H9 (cell line): ENCODE measurements around the gene TAAR8. TPM values are rescaled to one million over a fixed set of nuclear protein-coding genes. Genes with fewer than 3 reads are reported as not detected.

Experiments used
- DNase-seq: peaks from one replicate; pipeline ENCODE4 v3.0.0-alpha.2; 2017
- H2AFZ ChIP-seq: one replicate; pipeline ENCODE4 v1.6.1; 2013; ENCODE audit warnings: mild to moderate bottlenecking, low read length, control low read depth, moderate library complexity
- H2AK5ac ChIP-seq: 2 replicates; pipeline ENCODE4 v1.6.1; 2013; ENCODE audit warnings: low read length, control low read depth, mixed read lengths; ENCODE audit not compliant: insufficient read length
- H2BK120ac ChIP-seq: one replicate; pipeline ENCODE4 v1.6.1; 2013; ENCODE audit warnings: low read depth, mild to moderate bottlenecking, low read length, control low read depth, inconsistent platforms; ENCODE audit not compliant: poor library complexity, severe bottlenecking
- H2BK12ac ChIP-seq: 2 replicates; pipeline ENCODE4 v1.6.1; 2013; ENCODE audit warnings: low read length, control low read depth, mixed read lengths, low read depth; ENCODE audit not compliant: insufficient read length
- H2BK15ac ChIP-seq: 2 replicates; pipeline ENCODE4 v1.6.1; 2013; ENCODE audit warnings: low read depth, low read length, control low read depth
- H2BK20ac ChIP-seq: one replicate; pipeline ENCODE4 v1.6.1; 2013; ENCODE audit warnings: low read depth, mild to moderate bottlenecking, low read length, control low read depth, inconsistent platforms; ENCODE audit not compliant: poor library complexity, severe bottlenecking
- H2BK5ac ChIP-seq: 2 replicates; pipeline ENCODE4 v1.6.1; 2013; ENCODE audit warnings: low read length, control low read depth, mixed read lengths; ENCODE audit not compliant: insufficient read length
- H3K14ac ChIP-seq: 2 replicates; pipeline ENCODE4 v1.6.1; 2013; ENCODE audit warnings: low read length, control low read depth; ENCODE audit not compliant: insufficient read depth
- H3K18ac ChIP-seq: 2 replicates; pipeline ENCODE4 v1.6.1; 2013; ENCODE audit warnings: low read depth, mild to moderate bottlenecking, mixed read lengths, low read length, control low read depth; ENCODE audit not compliant: insufficient read length
- H3K23ac ChIP-seq: 2 replicates; pipeline ENCODE4 v1.6.1; 2013; ENCODE audit warnings: low read length, control low read depth, mixed read lengths, low read depth; ENCODE audit not compliant: insufficient read length
- H3K23me2 ChIP-seq: 2 replicates; pipeline ENCODE4 v1.6.1; 2013; ENCODE audit warnings: low read depth, mild to moderate bottlenecking, mixed read lengths, low read length, control low read depth; ENCODE audit not compliant: insufficient read length, poor library complexity, severe bottlenecking
- H3K27ac ChIP-seq: 2 replicates; pipeline ENCODE4 v1.5.1; 2013; ENCODE audit warnings: low read length, control low read depth, mixed read lengths, low read depth; ENCODE audit not compliant: insufficient read length
- H3K27me3 ChIP-seq: 2 replicates; pipeline ENCODE4 v1.6.1; 2013; ENCODE audit warnings: low read length, control low read depth, inconsistent platforms; ENCODE audit not compliant: insufficient read depth
- H3K4ac ChIP-seq: 2 replicates; pipeline ENCODE4 v1.6.1; 2013; ENCODE audit warnings: low read depth, mild to moderate bottlenecking, control low read depth, inconsistent platforms, low read length, moderate library complexity
- H3K4me1 ChIP-seq: 2 replicates; pipeline ENCODE4 v1.6.1; 2013; ENCODE audit warnings: low read length, control low read depth, inconsistent platforms; ENCODE audit not compliant: insufficient read depth
- H3K4me2 ChIP-seq: 2 replicates; pipeline ENCODE4 v1.6.1; 2013; ENCODE audit warnings: low read length, control low read depth, mixed read lengths; ENCODE audit not compliant: insufficient read length, insufficient read depth
- H3K56ac ChIP-seq: 2 replicates; pipeline ENCODE4 v1.6.1; 2013; ENCODE audit warnings: low read depth, mild to moderate bottlenecking, mixed read lengths, low read length, control low read depth; ENCODE audit not compliant: insufficient read length
- H3K79me1 ChIP-seq: 2 replicates; pipeline ENCODE4 v1.6.1; 2013; ENCODE audit warnings: low read depth, mild to moderate bottlenecking, moderate library complexity, low read length, control low read depth, inconsistent platforms; ENCODE audit not compliant: insufficient read depth, poor library complexity, severe bottlenecking
- H3K79me2 ChIP-seq: 2 replicates; pipeline ENCODE4 v1.6.1; 2013; ENCODE audit warnings: low read length, control low read depth, inconsistent platforms; ENCODE audit not compliant: insufficient read depth
- H3K9ac ChIP-seq: 2 replicates; pipeline ENCODE4 v1.6.1; 2013; ENCODE audit warnings: low read length, control low read depth, mixed read lengths; ENCODE audit not compliant: insufficient read length; ENCODE audit errors: extremely low read depth
- H3K9me3 ChIP-seq: one replicate; pipeline ENCODE4 v1.6.1; 2013; ENCODE audit warnings: low read depth, low read length, inconsistent platforms; ENCODE audit not compliant: control insufficient read depth
- H3T11ph ChIP-seq: one replicate; pipeline ENCODE4 v1.6.1; 2013; ENCODE audit warnings: mild to moderate bottlenecking, low read length, control low read depth, inconsistent platforms
- H4K20me1 ChIP-seq: one replicate; pipeline ENCODE4 v1.6.1; 2013; ENCODE audit not compliant: control insufficient read depth, insufficient read length, insufficient read depth
- H4K5ac ChIP-seq: 2 replicates; pipeline ENCODE4 v1.6.1; 2013; ENCODE audit warnings: low read depth, mild to moderate bottlenecking, mixed read lengths, low read length, control low read depth; ENCODE audit not compliant: insufficient read length
- H4K8ac ChIP-seq: replicated peaks from 2 replicates; pipeline ENCODE4 v1.6.1; 2013; ENCODE audit warnings: low read length, control low read depth, mixed read lengths, low read depth; ENCODE audit not compliant: insufficient read length
- H4K91ac ChIP-seq: 2 replicates; pipeline ENCODE4 v1.6.1; 2013; ENCODE audit warnings: low read depth, mild to moderate bottlenecking, moderate library complexity, mixed read lengths, low read length, control low read depth; ENCODE audit not compliant: insufficient read length
- H3K27ac Mint-ChIP-seq, 3 experiments: 2 replicates in 2 of 3; 3 replicates in 1 of 3; pipeline ENCODE4 v1.8.0; 2020 to 2021; ENCODE audit warnings: mixed read lengths in 3 of 3, mild to moderate bottlenecking in 1 of 3, moderate library complexity in 1 of 3
- H3K27me3 Mint-ChIP-seq: 2 replicates; pipeline ENCODE4 v1.8.0; 2021; ENCODE audit warnings: low read depth, mild to moderate bottlenecking, moderate library complexity, mixed read lengths
- H3K36me3 Mint-ChIP-seq, 3 experiments: 2 replicates in 2 of 3; 3 replicates in 1 of 3; pipeline ENCODE4 v1.8.0; 2020 to 2021; ENCODE audit warnings: low read depth in 3 of 3, mixed read lengths in 3 of 3; ENCODE audit not compliant: insufficient read depth in 1 of 3
- H3K4me1 Mint-ChIP-seq, 2 experiments: 2 replicates each; pipeline ENCODE4 v1.8.0; 2020; ENCODE audit warnings: mixed read lengths in 2 of 2
- H3K4me3 Mint-ChIP-seq, 2 experiments: 2 replicates in 1 of 2; 3 replicates in 1 of 2; pipeline ENCODE4 v1.8.0; 2020 to 2021; ENCODE audit warnings: mild to moderate bottlenecking in 2 of 2, mixed read lengths in 2 of 2, moderate library complexity in 1 of 2
- H3K9me3 Mint-ChIP-seq, 2 experiments: 2 replicates in 1 of 2; 3 replicates in 1 of 2; pipeline ENCODE4 v1.8.0; 2020; ENCODE audit warnings: mild to moderate bottlenecking in 2 of 2, mixed read lengths in 2 of 2, moderate library complexity in 1 of 2
- WGBS: extraction: QIAGEN DNeasy Blood & Tissue Kit; methylation state at CpG from one replicate; pipeline ENCODE4 v1.1.7; 2013; ENCODE audit warnings: missing lambda C conversion rate, low lambda C conversion rate, mixed read lengths; ENCODE audit not compliant: insufficient read length; ENCODE audit errors: extremely low coverage; 5-methylcytosine and 5-hydroxymethylcytosine counted together
- total RNA-seq: library from RNA; stranded (reverse); gene quantifications from 2 replicates; pipeline ENCODE4 v1.2.1, GENCODE V29; 2021
- TF ChIP-seq, protein P1 (sequence below): fragments of 200-600 bp; sonication (generic); conservative IDR thresholded peaks from 3 replicates; pipeline ENCODE4 v1.8.0; 2021; ENCODE audit warnings: antibody characterized with exemption, mild to moderate bottlenecking

Gene TAAR8
- total RNA-seq, 1 experiment from 2014 or later: not detected

DNA sequence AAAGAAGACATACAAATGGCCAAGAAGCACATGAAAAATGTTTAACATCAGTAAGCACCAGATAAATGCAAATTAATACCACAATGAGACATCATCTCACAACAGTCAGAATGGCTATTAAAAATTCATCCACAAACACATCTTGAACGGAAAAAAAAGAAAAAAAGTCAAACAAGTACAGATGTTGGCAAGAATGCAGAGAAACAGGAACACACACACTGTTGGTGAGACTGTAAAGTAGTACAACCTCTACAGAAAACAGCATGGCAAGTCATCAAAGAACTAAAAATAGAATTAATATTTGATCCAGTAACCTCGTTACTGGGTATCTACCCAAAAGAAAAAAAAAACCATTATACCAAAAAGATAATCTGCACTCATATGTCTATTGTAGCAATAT is 46.0 kb upstream of the TAAR8 start:
- Histone ChIP-seq H2BK120ac (no peak overlapping the region), H2BK12ac (no peak overlapping the region), H2BK5ac (no peak overlapping the region), H4K5ac (no peak overlapping the region), H3K79me2 (peaks cover 4% of the 10 kb centered on the region; the same call in 1 of the 2 replicates), H3K23ac (no peak overlapping the region), H3K23me2 (no peaks in the 10 kb centered on the region), H3K9me3 (no peaks in the 10 kb centered on the region), H3K79me1 (peaks cover 5% of the 10 kb centered on the region), H3K18ac (no peak overlapping the region), H3K4me1 (no peaks in the 10 kb centered on the region; the same call in 1 of the 2 replicates), H3K4ac (no peak overlapping the region), H2AK5ac (no peak overlapping the region), H4K20me1 (no peaks in the 10 kb centered on the region), H3K14ac (no peak overlapping the region), H4K91ac (no peak overlapping the region), H3K4me2 (no peak overlapping the region), H3K27ac (no peak overlapping the region), H4K8ac (no peak overlapping the region), H3T11ph (no peak overlapping the region), H3K27me3 (no peaks in the 10 kb centered on the region), H2BK20ac (no peak overlapping the region), H2AFZ (no peak overlapping the region), H3K9ac (no peak overlapping the region), H3K56ac (no peak overlapping the region), H2BK15ac (no peak overlapping the region)
- Mint-ChIP-seq H3K36me3 (peaks cover 0 to 15% (median 13%) of the 10 kb centered on the region in 3 experiments; a peak in 5 of 7 replicates), H3K4me3 (no peak overlapping the region), H3K4me1 (peaks cover 9 to 17% of the 10 kb centered on the region in 2 experiments), H3K9me3 (no peaks in the 10 kb centered on the region), H3K27me3 (no peaks in the 10 kb centered on the region), H3K27ac (no peak overlapping the region)
- no CpG with 5 or more reads among the region's 2 CpGs for WGBS
- TF ChIP-seq, protein P1, sequence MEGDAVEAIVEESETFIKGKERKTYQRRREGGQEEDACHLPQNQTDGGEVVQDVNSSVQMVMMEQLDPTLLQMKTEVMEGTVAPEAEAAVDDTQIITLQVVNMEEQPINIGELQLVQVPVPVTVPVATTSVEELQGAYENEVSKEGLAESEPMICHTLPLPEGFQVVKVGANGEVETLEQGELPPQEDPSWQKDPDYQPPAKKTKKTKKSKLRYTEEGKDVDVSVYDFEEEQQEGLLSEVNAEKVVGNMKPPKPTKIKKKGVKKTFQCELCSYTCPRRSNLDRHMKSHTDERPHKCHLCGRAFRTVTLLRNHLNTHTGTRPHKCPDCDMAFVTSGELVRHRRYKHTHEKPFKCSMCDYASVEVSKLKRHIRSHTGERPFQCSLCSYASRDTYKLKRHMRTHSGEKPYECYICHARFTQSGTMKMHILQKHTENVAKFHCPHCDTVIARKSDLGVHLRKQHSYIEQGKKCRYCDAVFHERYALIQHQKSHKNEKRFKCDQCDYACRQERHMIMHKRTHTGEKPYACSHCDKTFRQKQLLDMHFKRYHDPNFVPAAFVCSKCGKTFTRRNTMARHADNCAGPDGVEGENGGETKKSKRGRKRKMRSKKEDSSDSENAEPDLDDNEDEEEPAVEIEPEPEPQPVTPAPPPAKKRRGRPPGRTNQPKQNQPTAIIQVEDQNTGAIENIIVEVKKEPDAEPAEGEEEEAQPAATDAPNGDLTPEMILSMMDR: no peak
- DNase-seq: no peak
